PFSK-1 (cell line): Measurements from ENCODE around the gene RPL38.

Experiments
- FOXP2 ChIP-seq: optimal IDR thresholded peaks from 2 replicates; pipeline ENCODE3; 2011; ENCODE audit warnings: borderline replicate concordance, control low read depth, inconsistent platforms; ENCODE audit not compliant: insufficient read depth; ENCODE audit errors: extremely low read length, extremely low read depth
- POLR2AphosphoS5 ChIP-seq: IDR thresholded peaks from 2 replicates; pipeline ENCODE4 v1.6.1; 2012; ENCODE audit warnings: low read depth, mild to moderate bottlenecking, control low read depth, low read length, moderate library complexity
- REST ChIP-seq, 2 experiments: IDR thresholded peaks; 2 replicates each; pipeline versions ENCODE4 v1.6.1 to v1.8.0; 2011 to 2012; ENCODE audit warnings: low read depth in 2 of 2, low read length in 2 of 2, control low read depth in 1 of 2, inconsistent platforms in 1 of 2, mild to moderate bottlenecking in 1 of 2, moderate library complexity in 1 of 2; ENCODE audit not compliant: insufficient read depth in 1 of 2
- SIN3A ChIP-seq: IDR thresholded peaks from 2 replicates; pipeline ENCODE4 v1.6.1; 2012; ENCODE audit warnings: mild to moderate bottlenecking, low read length, moderate library complexity, borderline replicate concordance; ENCODE audit not compliant: insufficient read depth
- TAF1 ChIP-seq: IDR thresholded peaks from 2 replicates; pipeline ENCODE4 v1.6.1; 2012; ENCODE audit warnings: low read length, control low read depth, borderline replicate concordance; ENCODE audit not compliant: insufficient read depth

Gene RPL38

GRCh38 chr17:74217888-74218287, 14.4 kb downstream of the RPL38 start:
- no peak for TF ChIP-seq POLR2AphosphoS5
- no peak for TF ChIP-seq TAF1
- TF ChIP-seq SIN3A: no peak
- TF ChIP-seq FOXP2: no peak
- no peak for TF ChIP-seq REST (IDR thresholded peaks at IDR 0.05; ENCODE audit: insufficient read depth in 1 of 2, low read depth in 2 of 2, low read length in 2 of 2)

- TF ChIP-seq REST (IDR thresholded peaks at IDR 0.05; ENCODE audit: insufficient read depth in 1 of 2, low read depth in 2 of 2, low read length in 2 of 2): no peak
- no peak for TF ChIP-seq TAF1
- TF ChIP-seq FOXP2: no peak
- no peak for TF ChIP-seq POLR2AphosphoS5
- TF ChIP-seq SIN3A: no peak
These were observed 15.0 kb downstream of the RPL38 start for GRCh38 chr17:74218436-74218835.

- TF ChIP-seq SIN3A (no peak), POLR2AphosphoS5 (no peak), FOXP2 (no peak), TAF1 (no peak), REST (IDR thresholded peaks at IDR 0.05; ENCODE audit: insufficient read depth in 1 of 2, low read depth in 2 of 2, low read length in 2 of 2) (no peak)
These were observed 16.2 kb downstream of the RPL38 start for GRCh38 chr17:74219576-74220133.

GRCh38 chr17:74220219-74220618, 16.7 kb downstream of the RPL38 start:
- TF ChIP-seq POLR2AphosphoS5 (no peak), SIN3A (no peak), FOXP2 (no peak)

GRCh38 chr17:74220946-74221818, 17.7 kb downstream of the RPL38 start:
- TF ChIP-seq SIN3A (no peak), FOXP2 (no peak), TAF1 (no peak), POLR2AphosphoS5 (no peak), REST (IDR thresholded peaks at IDR 0.05; ENCODE audit: insufficient read depth in 1 of 2, low read depth in 2 of 2, low read length in 2 of 2) (no peak)
